Measurements from ENCODE around the gene INPP5D.

The INPP5D gene

GRCh38 chr2:233248999-233249398, 188.9 kb downstream of the INPP5D start:
- H3K4me2 ChIP-seq (ENCODE audit: low read length): no peak overlapping the region

GRCh38 chr2:233250568-233250967, 190.4 kb downstream of the INPP5D start:
- Histone ChIP-seq H3K36me3 (ENCODE audit: control insufficient read depth, low read length) (peaks cover 24% of the 10 kb centered on the region), H3K27ac (ENCODE audit: low read depth, low read length) (no peak overlapping the region), H3K4me1 (ENCODE audit: control insufficient read depth, low read length) (peaks cover 46% of the 10 kb centered on the region), H3F3A (ENCODE audit: control insufficient read depth, insufficient read depth) (peaks cover 8% of the 10 kb centered on the region), H3K79me2 (ENCODE audit: control insufficient read depth, low read length) (peaks cover 41% of the 10 kb centered on the region), H3K9me3 (ENCODE audit: control insufficient read depth, insufficient read depth, low read length) (no peaks in the 10 kb centered on the region), H3K4me3 (ENCODE audit: low read length) (no peak overlapping the region), H3K27me3 (ENCODE audit: control insufficient read depth, low read length) (no peaks in the 10 kb centered on the region), H3K4me2 (ENCODE audit: low read length) (no peak overlapping the region), H3K9me2 (replicated peaks; ENCODE audit: control insufficient read depth, low read length) (no peaks in the 10 kb centered on the region), H4K20me1 (ENCODE audit: control insufficient read depth, insufficient read depth, low read depth, low read length) (peaks cover 18% of the 10 kb centered on the region)
- TF ChIP-seq EZH2phosphoT487 (IDR thresholded peaks at IDR 0.05; ENCODE audit: borderline replicate concordance, low read length): no peak
- no peak for TF ChIP-seq CTCF (IDR thresholded peaks at IDR 0.05; ENCODE audit: low read depth, low read length, poor library complexity, severe bottlenecking)

More at GRCh38 chr2:233248999-233249398, 188.9 kb downstream of the INPP5D start:
- Histone ChIP-seq H3K4me1 (ENCODE audit: control insufficient read depth, low read length) (peaks cover 33% of the 10 kb centered on the region), H3K27me3 (ENCODE audit: control insufficient read depth, low read length) (no peaks in the 10 kb centered on the region), H3K79me2 (ENCODE audit: control insufficient read depth, low read length) (peaks cover 26% of the 10 kb centered on the region), H3K9me3 (ENCODE audit: control insufficient read depth, insufficient read depth, low read length) (no peaks in the 10 kb centered on the region), H3K4me3 (ENCODE audit: low read length) (no peak overlapping the region), H3K9me2 (replicated peaks; ENCODE audit: control insufficient read depth, low read length) (no peaks in the 10 kb centered on the region), H3K27ac (ENCODE audit: low read depth, low read length) (no peak overlapping the region), H3K36me3 (ENCODE audit: control insufficient read depth, low read length) (peaks cover 11% of the 10 kb centered on the region), H4K20me1 (ENCODE audit: control insufficient read depth, insufficient read depth, low read depth, low read length) (peaks cover 14% of the 10 kb centered on the region), H3F3A (ENCODE audit: control insufficient read depth, insufficient read depth) (peaks cover 8% of the 10 kb centered on the region)
- TF ChIP-seq EZH2phosphoT487 (IDR thresholded peaks at IDR 0.05; ENCODE audit: borderline replicate concordance, low read length) (no peak), CTCF (IDR thresholded peaks at IDR 0.05; ENCODE audit: low read depth, low read length, poor library complexity, severe bottlenecking) (no peak)

- H3K27me3 ChIP-seq (ENCODE audit: control insufficient read depth, low read length): no peaks in the 10 kb centered on the region
- no peaks in the 10 kb centered on the region for H3K9me2 ChIP-seq (replicated peaks; ENCODE audit: control insufficient read depth, low read length)
- peak overlapping the region; percentile 47 for H3K4me3 ChIP-seq (ENCODE audit: low read length)
- peak overlapping the region; percentile 59 for H3K4me2 ChIP-seq (ENCODE audit: low read length)
- peaks cover 18% of the 10 kb centered on the region for H4K20me1 ChIP-seq (ENCODE audit: control insufficient read depth, insufficient read depth, low read depth, low read length)
- H3F3A ChIP-seq (ENCODE audit: control insufficient read depth, insufficient read depth): peaks cover 8% of the 10 kb centered on the region
- H3K9me3 ChIP-seq (ENCODE audit: control insufficient read depth, insufficient read depth, low read length): no peaks in the 10 kb centered on the region
- peaks cover 27% of the 10 kb centered on the region for H3K36me3 ChIP-seq (ENCODE audit: control insufficient read depth, low read length)
- no peak for TF ChIP-seq CTCF (IDR thresholded peaks at IDR 0.05; ENCODE audit: low read depth, low read length, poor library complexity, severe bottlenecking)
- no peak for TF ChIP-seq EZH2phosphoT487 (IDR thresholded peaks at IDR 0.05; ENCODE audit: borderline replicate concordance, low read length)
- peak overlapping the region; percentile 49 for H3K27ac ChIP-seq (ENCODE audit: low read depth, low read length)
- peaks cover 45% of the 10 kb centered on the region for H3K79me2 ChIP-seq (ENCODE audit: control insufficient read depth, low read length)
- H3K4me1 ChIP-seq (ENCODE audit: control insufficient read depth, low read length): peaks cover 49% of the 10 kb centered on the region
Measured at GRCh38 chr2:233250985-233251305, 190.8 kb downstream of the INPP5D start.

Measured in DOHH2 (cell line).